Uterus (tissue), 2 donors: ENCODE data around the gene SUMO2.

Experiments used
- CTCF ChIP-seq, 4 experiments: fragments of 200-600 bp in 2 of 4; fragments of 450-650 bp in 2 of 4; sonication (generic) in 2 of 4; IDR thresholded peaks; one replicate each; pipeline ENCODE4 v1.5.1; 2016 to 2019; ENCODE audit warnings: antibody characterized with exemption in 4 of 4, mild to moderate bottlenecking in 2 of 4, moderate library complexity in 1 of 4
- POLR2A ChIP-seq, 2 donors: fragments of 450-650 bp; IDR thresholded peaks; one replicate each; pipeline ENCODE4 v1.6.1; 2016; ENCODE audit warnings: antibody characterized with exemption in 2 of 2, mild to moderate bottlenecking in 1 of 2, moderate library complexity in 1 of 2

GRCh38 chr17:75154195-75155106, 28.3 kb downstream of the SUMO2 start, which contains the start of gene JPT1:
- TF ChIP-seq CTCF (IDR thresholded peaks at IDR 0.05): peak in 3 of 4 experiments; percentile 2 to 17 (median 11)
- TF ChIP-seq POLR2A (IDR thresholded peaks at IDR 0.05): peak; percentile 93 to 97
